Right lobe of liver (tissue), 6 donors: ENCODE data around the gene PRR11. TPM values are rescaled to one million over a fixed set of nuclear protein-coding genes. Genes with fewer than 3 reads are reported as not detected.

Source experiments
- ATAC-seq, 4 donors: fragments of 200-7000 bp; cut with Tn5 transposase; one replicate each; pipeline ENCODE4 v1.9.1; 2020; ENCODE audit warnings: mild to moderate bottlenecking in 4 of 4, moderate library complexity in 4 of 4
- DNase-seq, 3 donors: peaks; one replicate each; pipeline ENCODE4 v3.0.0-alpha.2; 2020
- H3K27ac ChIP-seq, 3 donors: fragments of 200-600 bp; one replicate each; pipeline ENCODE4 v1.8.0; 2022
- H3K27me3 ChIP-seq, 2 donors: fragments of 200-600 bp; one replicate each; pipeline ENCODE4 v1.8.0; 2022
- H3K36me3 ChIP-seq, 4 donors: fragments of 200-600 bp; sonication (generic) in 1 of 4; one replicate each; pipeline versions ENCODE4 v1.5.1 to v1.8.0; 2017 to 2022; ENCODE audit warnings: control low read depth in 1 of 4
- H3K4me1 ChIP-seq, 4 donors: fragments of 200-600 bp; sonication (generic) in 1 of 4; one replicate each; pipeline versions ENCODE4 v1.5.1 to v1.8.0; 2017 to 2022; ENCODE audit warnings: control low read depth in 1 of 4
- H3K4me3 ChIP-seq, 3 donors: fragments of 200-600 bp; one replicate each; pipeline ENCODE4 v1.8.0; 2022
- H3K9me3 ChIP-seq, 4 donors: fragments of 200-600 bp; sonication (generic) in 1 of 4; one replicate each; pipeline versions ENCODE4 v1.5.1 to v1.8.0; 2017 to 2022; ENCODE audit warnings: control low read depth in 1 of 4
- CTCF ChIP-seq, 4 donors: fragments of 200-600 bp in 3 of 4; fragments of 450-650 bp in 1 of 4; IDR thresholded peaks; one replicate each; pipeline versions ENCODE4 v1.5.1 to v1.8.0; 2016 to 2022; ENCODE audit warnings: antibody characterized with exemption in 4 of 4, mild to moderate bottlenecking in 2 of 4
- POLR2A ChIP-seq: fragments of 450-650 bp; IDR thresholded peaks from one replicate; pipeline ENCODE4 v1.6.1; 2017; ENCODE audit warnings: antibody characterized with exemption, mild to moderate bottlenecking
- WGBS: methylation state at CpG from one replicate; pipeline ENCODE4 v1.1.6; 2018; ENCODE audit warnings: low coverage, low lambda C conversion rate; ENCODE audit not compliant: insufficient coverage; ENCODE audit errors: missing lambda C conversion rate; 5-methylcytosine and 5-hydroxymethylcytosine counted together
- intact Hi-C, 2 donors: fragments of 100-400 bp; cut with DNase I; formaldehyde crosslinking; loops; one replicate each; pipeline versions ENCODE4 v1.11.2 to v1.14.1; 2022
- microRNA counts: library from miRNA; unstranded; fragments of <30 nt; microRNA quantifications from one replicate; lab custom pipeline; 2016
- microRNA-seq, 2 donors: library from miRNA; unstranded; fragments of <30 nt; microRNA quantifications; one replicate each; pipeline ENCODE4, GENCODE V29; 2019 to 2020
- small RNA-seq, 2 experiments: library from RNA; depleted of rRNA; stranded (forward); fragments of <200 nt; gene quantifications; one replicate each; pipeline ENCODE3, GENCODE V24; 2016
- total RNA-seq, 6 experiments: library from RNA; depleted of rRNA in 2 of 6; stranded (reverse); fragments of >200 nt in 2 of 6; fragmentation: NEBNext Ultra II Directional in 3 of 6; extraction: Animal tissue kit (Norgen Biotek cat#: 25700) in 3 of 6; gene quantifications; one replicate each; pipeline versions ENCODE4 v1.1.0 to v1.2.4, GENCODE V29; 2016 to 2023
- donor health status: DM: no; HTN: yes; CAD: no.
- donor health status: DM: no; HTN: no; CAD: no.
- donor health status: DM: no; HTN: no; CAD: no.
- donor health status: DM: no; HTN: yes; CAD: no.
- donor health status: DM: no; HTN: yes; CAD: no.

Gene PRR11
- total RNA-seq, 6 experiments from 2014 or later, result 0.49 to 1.9 (median 0.54) TPM

- no peaks in the 10 kb centered on the region for H3K4me1 ChIP-seq
- H3K36me3 ChIP-seq, result no peaks in the 10 kb centered on the region
- WGBS, result 79% methylated on average over 2 of the region's 6 CpGs
- intact Hi-C loops, result no loop called here
- TF ChIP-seq POLR2A (no peak), CTCF (IDR thresholded peaks at IDR 0.05) (no peak)
- H3K9me3 ChIP-seq, result no peaks in the 10 kb centered on the region
- H3K27ac ChIP-seq, result no peak overlapping the region
- DNase-seq, result no peak
- ATAC-seq, result no peak
- no peak overlapping the region for H3K4me3 ChIP-seq
- no peaks in the 10 kb centered on the region for H3K27me3 ChIP-seq
These were observed 88.5 kb downstream of the PRR11 start for GRCh38 chr17:59244081-59244480.

MicroRNAs within 50 kb of the gene (microRNA counts, 767-probe panel; counts per million panel counts)
- microRNA hsa-miR-301a-3p (lab: Ali Mortazavi, UCI) (237 counts per million), microRNA hsa-miR-454-3p (lab: Ali Mortazavi, UCI) (237 counts per million)

Small RNA genes lying within 50 kb of the gene (microRNA-seq; reads per million reads assigned to microRNA genes)
- 33.5 to 67.6 reads per million in 2 donors for gene MIR301A
- gene MIR454, result 918 to 1,171 reads per million in 2 donors

Small RNA genes lying within 50 kb of the gene (small RNA-seq; reads per million reads assigned to genes)
- gene MIR301A, result 16.1 to 17.7 reads per million in 2 experiments
- gene MIR454, result 6.1 to 8.3 reads per million in 2 experiments
- gene RNU2-58P, result 0 reads per million in 2 experiments

Other genes starting within 250 kb of the PRR11 start
- 10 to 100 TPM in 1 of 6 experiments, 1 to 10 TPM in 5; 7.2 to 11.0 (median 9.0) TPM for gene TRIM37, start 48.9 kb upstream of the PRR11 start, total RNA-seq
- 10 to 100 TPM; 12.2 to 23.1 (median 13.5) TPM for gene SKA2, start 560 bp upstream of the PRR11 start, total RNA-seq
- gene SMG8, start 54.3 kb downstream of the PRR11 start, total RNA-seq, result 1 to 10 TPM; 5.3 to 7.9 (median 7.3) TPM
- 1 to 10 TPM in 5 of 6 experiments, under 1 TPM in 1; 0.71 to 5.8 (median 1.2) TPM for gene GDPD1, start 64.8 kb downstream of the PRR11 start, total RNA-seq
- gene YPEL2, start 175.9 kb downstream of the PRR11 start, total RNA-seq, result 10 to 100 TPM in 4 of 6 experiments, 1 to 10 TPM in 2; 9.2 to 23.3 (median 15.2) TPM